Measurements from ENCODE around the gene SLIT3. TPM values are rescaled to one million over a fixed set of nuclear protein-coding genes. Genes with fewer than 3 reads are reported as not detected.

The SLIT3 gene
- total and polyA plus RNA-seq, 10 of the 15 experiments (the other 5 are each of a cell fraction or from before 2014, with no cell fraction given): 0.05 TPM; not detected in 9

GRCh38 chr5:168734119-168734518 lies 566.8 kb downstream of the SLIT3 start:
- ChIA-PET POLR2A (no interaction called here), SMC1A (ENCODE audit: uncharacterized antibody, unreplicated experiment) (no interaction called here), RAD21 (ENCODE audit: unreplicated experiment) (no interaction called here), CTCF (interaction anchor here (1.7 kb wide), 1 partner anchor 13 kb away, joined by 9 read pairs; no protein-coding TSS in a partner anchor)
- Histone ChIP-seq H3K27ac (ENCODE audit: control insufficient read depth, insufficient read depth) (no peak overlapping the region), H3K4me1 (ENCODE audit: control insufficient read depth, insufficient read depth, low read length) (no peaks in the 10 kb centered on the region; the same call in 1 of the 2 replicates), H3K27me3 (replicated peaks in 1 of 2; ENCODE audit: control insufficient read depth in 2 of 2, insufficient read depth in 2 of 2, low read length in 1 of 2) (no peaks in the 10 kb centered on the region; a peak in 1 of 4 replicates), H3K36me3 (ENCODE audit: control insufficient read depth in 2 of 2, insufficient read depth in 2 of 2, low read length in 1 of 2) (no peaks in the 10 kb centered on the region), H3K9me3 (replicated peaks; ENCODE audit: control insufficient read depth, insufficient read depth, low read length) (no peaks in the 10 kb centered on the region), H4K20me1 (ENCODE audit: control insufficient read depth, insufficient read depth) (no peaks in the 10 kb centered on the region), H2AFZ (ENCODE audit: control insufficient read depth, low read depth, low read length) (no peak overlapping the region), H3K4me2 (ENCODE audit: control insufficient read depth, insufficient read depth) (no peak overlapping the region), H3K4me3 (no peak overlapping the region), H3K9ac (ENCODE audit: control insufficient read depth, insufficient read depth, low read length) (no peak overlapping the region), H3K79me2 (ENCODE audit: control insufficient read depth, insufficient read depth, low read length) (no peaks in the 10 kb centered on the region)
- BruUV-seq (replicated peaks): no TSS peak
- ATAC-seq: peak; percentile 18
- no peak for FAIRE-seq
- 0% methylated on average over 1 of the region's 1 CpG for WGBS (ENCODE audit: insufficient coverage, insufficient replicate concordance, low lambda C conversion rate, missing lambda C conversion rate)
- intact Hi-C loops (cut with micrococcal nuclease; ENCODE audit: unreplicated experiment): no loop called here
- no peak for DNase-seq (ENCODE audit: low read depth, low spot score)
- no peak for TF ChIP-seq STAT3 (IDR thresholded peaks at IDR 0.05; ENCODE audit: low read depth, low read length)
- TF ChIP-seq EGR1 (IDR thresholded peaks at IDR 0.05; ENCODE audit: borderline replicate concordance in 1 of 2, low read depth in 2 of 2, low read length in 2 of 2): no peak
- in situ Hi-C loops (cut with MboI): no loop called here

GRCh38 chr5:168728546-168729211 lies 572.3 kb downstream of the SLIT3 start:
- ATAC-seq (no peak), DNase-seq (ENCODE audit: low read depth, low spot score) (no peak), FAIRE-seq (no peak)
- intact Hi-C loops (cut with micrococcal nuclease; ENCODE audit: unreplicated experiment) (no loop called here), in situ Hi-C loops (cut with MboI) (no loop called here)
- H3K27me3 ChIP-seq (replicated peaks in 1 of 2; ENCODE audit: control insufficient read depth in 2 of 2, insufficient read depth in 2 of 2, low read length in 1 of 2): no peaks in the 10 kb centered on the region; a peak in 1 of 4 replicates
- no peak overlapping the region for H3K4me3 ChIP-seq
- BruUV-seq (replicated peaks): no TSS peak
- H3K4me2 ChIP-seq (ENCODE audit: control insufficient read depth, insufficient read depth): no peak overlapping the region
- ChIA-PET POLR2A (no interaction called here), CTCF (no interaction called here), RAD21 (ENCODE audit: unreplicated experiment) (no interaction called here), SMC1A (ENCODE audit: uncharacterized antibody, unreplicated experiment) (no interaction called here)
- no peaks in the 10 kb centered on the region for H4K20me1 ChIP-seq (ENCODE audit: control insufficient read depth, insufficient read depth)
- H3K27ac ChIP-seq (ENCODE audit: control insufficient read depth, insufficient read depth): no peak overlapping the region
- H3K36me3 ChIP-seq (ENCODE audit: control insufficient read depth in 2 of 2, insufficient read depth in 2 of 2, low read length in 1 of 2): no peaks in the 10 kb centered on the region
- WGBS (ENCODE audit: insufficient coverage, insufficient replicate concordance, low lambda C conversion rate, missing lambda C conversion rate): 47% methylated on average over 1 of the region's 1 CpG
- no peaks in the 10 kb centered on the region for H3K79me2 ChIP-seq (ENCODE audit: control insufficient read depth, insufficient read depth, low read length)
- no peaks in the 10 kb centered on the region for H3K4me1 ChIP-seq (ENCODE audit: control insufficient read depth, insufficient read depth, low read length)
- no peak overlapping the region for H3K9ac ChIP-seq (ENCODE audit: control insufficient read depth, insufficient read depth, low read length)
- TF ChIP-seq SRF (IDR thresholded peaks at IDR 0.05; ENCODE audit: low read depth in 2 of 2, low read length in 2 of 2): no peak
- no peak overlapping the region for H2AFZ ChIP-seq (ENCODE audit: control insufficient read depth, low read depth, low read length)
- no peaks in the 10 kb centered on the region; the same call in 1 of the 3 replicates for H3K9me3 ChIP-seq (replicated peaks; ENCODE audit: control insufficient read depth, insufficient read depth, low read length)
